Head of caudate nucleus (tissue), 42 donors: ENCODE data around the gene C1QTNF6.

Source experiments
- DNase-seq, 42 donors: peaks; one replicate each; pipeline versions ENCODE4 v3.0.0 to v3.0.0-alpha.2; 2020 to 2021; ENCODE audit warnings: mixed read lengths in 7 of 42
- intact Hi-C: fragments of 100-400 bp; cut with DNase I; formaldehyde crosslinking; loops from one replicate; pipeline ENCODE4 v1.15.0; 2022

Gene C1QTNF6

GRCh38 chr22:37197451-37198257 lies 9.6 kb upstream of the C1QTNF6 start:
- peak in 5 of 42 donors; percentile 16 to 46 (median 24) for DNase-seq
- intact Hi-C loops, result loop anchor here (2.0 to 10.0 kb wide), 2 partner anchors 31 to 423 kb away; partner anchors contain the start of gene IFT27

GRCh38 chr22:37196539-37197450 lies 8.7 kb upstream of the C1QTNF6 start:
- intact Hi-C loops, result loop anchor here (10.0 kb wide), 1 partner anchor 422 kb away; the partner anchor contains the start of gene IFT27
- DNase-seq, result peak in 36 of 42 donors; percentile 36 to 83 (median 60)

- DNase-seq, result peak in 2 of 42 donors; percentile 0 to 9
- intact Hi-C loops, result loop anchor here (10.0 kb wide), 1 partner anchor 421 kb away; the partner anchor contains the start of gene IFT27
These were observed 7.9 kb upstream of the C1QTNF6 start for GRCh38 chr22:37195921-37196320.

- intact Hi-C loops, result loop anchor here (10.0 kb wide), 1 partner anchor 420 kb away; the partner anchor contains the start of gene IFT27
These were observed 6.7 kb upstream of the C1QTNF6 start for GRCh38 chr22:37194750-37195149.

GRCh38 chr22:37193629-37194191 lies 5.7 kb upstream of the C1QTNF6 start:
- DNase-seq, result peak in 6 of 42 donors; percentile 5 to 35 (median 26)
- intact Hi-C loops, result loop anchor here (10.0 kb wide), 1 partner anchor 419 kb away; the partner anchor contains the start of gene IFT27

More at GRCh38 chr22:37194750-37195149, 6.7 kb upstream of the C1QTNF6 start:
- DNase-seq, result no peak

- intact Hi-C loops, result loop anchor here (10.0 kb wide), 1 partner anchor 418 kb away; the partner anchor contains the start of gene IFT27
- no peak for DNase-seq
These were observed 4.7 kb upstream of the C1QTNF6 start for GRCh38 chr22:37192741-37193140.

GRCh38 chr22:37192204-37192603 lies 4.2 kb upstream of the C1QTNF6 start:
- no peak for DNase-seq
- intact Hi-C loops, result loop anchor here (10.0 kb wide), 1 partner anchor 417 kb away; the partner anchor contains the start of gene IFT27

- intact Hi-C loops, result loop anchor here (10.0 kb wide), 1 partner anchor 416 kb away; the partner anchor contains the start of gene IFT27
- no peak for DNase-seq
These were observed 2.3 kb upstream of the C1QTNF6 start for GRCh38 chr22:37190262-37190780.

GRCh38 chr22:37188901-37189466 lies 937 bp upstream of the C1QTNF6 start:
- intact Hi-C loops, result no loop called here
- peak in 1 of 42 donors; percentile 5 for DNase-seq

- DNase-seq, result no peak
These were observed 526 bp downstream of the C1QTNF6 start for GRCh38 chr22:37187552-37187890.

GRCh38 chr22:37186997-37187522 lies 987 bp downstream of the C1QTNF6 start:
- intact Hi-C loops, result no loop called here
- peak in 1 of 42 donors; percentile 1 for DNase-seq

More at GRCh38 chr22:37187552-37187890, 526 bp downstream of the C1QTNF6 start:
- intact Hi-C loops, result no loop called here

- DNase-seq, result peak in 9 of 42 donors; percentile 5 to 70 (median 44)
- intact Hi-C loops, result no loop called here
These were observed 1.6 kb downstream of the C1QTNF6 start for GRCh38 chr22:37186228-37186996.

- DNase-seq, result no peak
- intact Hi-C loops, result no loop called here
These were observed 2.3 kb downstream of the C1QTNF6 start for GRCh38 chr22:37185646-37186227.

- DNase-seq, result peak in 1 of 42 donors; percentile 0
- intact Hi-C loops, result no loop called here
These were observed 3.1 kb downstream of the C1QTNF6 start for GRCh38 chr22:37184816-37185541.

GRCh38 chr22:37184380-37184755 lies 3.7 kb downstream of the C1QTNF6 start:
- intact Hi-C loops, result no loop called here
- DNase-seq, result no peak
